ENCODE results near the gene AMPH.
"Not testable (repeated sequence)": the region's sequence is repeated elsewhere in the genome, so short reads cannot be mapped to it uniquely, and the experiment has no call there.

AMPH gene

DNA sequence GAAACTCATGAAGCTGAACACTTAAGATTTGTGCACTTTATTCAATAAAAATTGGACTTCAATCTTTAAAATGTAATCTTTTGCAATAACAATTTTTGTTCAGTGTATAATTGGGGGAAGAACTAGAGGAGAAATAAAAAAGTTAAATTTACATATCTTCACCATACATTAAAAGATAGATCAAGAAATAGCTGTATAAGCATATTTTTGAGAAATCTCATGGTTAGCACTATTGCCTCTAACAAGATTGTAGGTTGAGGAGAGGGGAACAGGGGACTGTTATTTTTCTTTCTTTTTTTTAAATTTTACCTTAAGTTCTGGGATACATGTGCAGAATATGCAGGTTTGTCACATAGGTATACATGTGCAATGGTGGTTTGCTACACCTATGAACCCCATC lies 5.3 kb downstream of the AMPH start:
- DNase-seq = no peak

- DNase-seq = no peak
These were observed 15.5 kb downstream of the AMPH start for GRCh38 chr7:38615665-38616064.

GRCh38 chr7:38607466-38607865 lies 23.7 kb downstream of the AMPH start:
- no peak for DNase-seq

- DNase-seq = no peak
These were observed 30.4 kb downstream of the AMPH start for GRCh38 chr7:38600741-38601140.

- no peak for DNase-seq
These were observed 36.2 kb downstream of the AMPH start for GRCh38 chr7:38594949-38595348.

- DNase-seq = no peak
These were observed 38.4 kb downstream of the AMPH start for GRCh38 chr7:38592737-38593288.

DNA sequence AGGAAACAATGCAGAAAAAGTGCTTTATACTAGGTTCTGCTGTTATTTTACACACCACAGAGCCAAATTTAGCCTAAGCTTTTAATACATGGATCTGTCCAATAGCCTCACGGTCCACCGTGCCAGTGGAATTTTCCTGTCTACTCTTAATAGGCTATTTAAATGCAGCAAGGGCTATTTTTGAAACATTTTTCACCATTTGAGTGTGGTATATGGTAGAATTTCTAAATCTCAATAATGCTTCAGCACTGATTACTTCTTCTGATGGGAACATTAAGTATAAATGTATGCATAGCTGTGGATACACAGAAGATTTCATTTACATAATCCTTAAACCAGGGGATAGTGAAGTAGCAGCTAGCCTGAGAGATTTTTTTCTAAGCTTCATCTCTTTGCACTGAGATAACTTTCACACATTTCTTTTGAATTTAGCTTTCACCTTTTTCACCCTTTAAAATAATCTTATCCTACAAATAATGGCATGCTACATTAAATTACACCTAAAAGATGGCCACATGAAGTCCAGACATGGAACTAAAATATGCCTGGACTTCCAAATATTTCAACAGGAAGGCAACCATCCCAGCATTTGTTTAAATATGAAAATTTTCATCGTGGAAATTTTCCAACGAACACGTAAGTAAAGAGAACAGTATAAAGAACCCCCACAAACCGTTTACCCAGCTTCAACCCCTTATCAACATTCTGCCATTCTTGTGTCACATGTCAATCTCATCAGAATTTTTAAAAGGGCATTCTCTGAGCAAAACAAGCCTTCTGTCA lies 45.4 kb downstream of the AMPH start:
- DNase-seq = no peak

DNA sequence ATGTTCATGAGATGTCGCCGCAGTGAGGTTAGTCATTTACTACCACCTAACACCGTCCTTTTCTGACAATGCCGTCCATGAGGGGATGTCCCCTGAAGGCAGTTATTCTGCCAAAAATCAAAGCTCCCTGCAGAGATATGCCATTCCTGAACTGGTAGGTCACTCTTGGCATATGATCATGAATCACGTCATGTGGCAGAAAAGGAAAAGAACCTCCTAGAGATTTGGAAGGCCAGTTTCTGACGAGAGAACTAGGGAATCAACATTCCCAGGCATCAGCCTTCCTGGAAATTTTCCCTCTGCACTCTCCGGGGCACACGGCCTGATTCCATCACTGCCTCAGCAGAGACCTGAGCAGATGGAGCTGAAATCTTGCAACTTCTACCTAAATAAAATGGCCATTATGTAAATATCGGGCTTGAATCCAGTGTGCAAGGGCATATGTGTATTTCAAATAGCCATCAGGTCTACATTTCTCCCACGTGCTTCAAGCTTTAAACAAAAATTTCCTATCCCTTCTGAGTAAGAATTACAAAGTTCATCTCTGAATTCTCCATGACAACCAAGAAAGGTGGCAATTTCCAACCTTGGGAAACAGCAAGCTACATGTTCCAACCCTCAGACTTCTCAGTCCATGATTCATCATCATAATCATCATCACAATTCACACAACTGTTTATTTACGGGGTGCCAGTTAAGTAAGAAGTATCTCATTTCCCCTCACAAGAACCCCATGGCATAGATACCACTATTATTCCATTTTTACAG lies 46.5 kb downstream of the AMPH start:
- DNase-seq = no peak

- no peak for DNase-seq
These were observed 50.7 kb downstream of the AMPH start for GRCh38 chr7:38580485-38580884.

DNA sequence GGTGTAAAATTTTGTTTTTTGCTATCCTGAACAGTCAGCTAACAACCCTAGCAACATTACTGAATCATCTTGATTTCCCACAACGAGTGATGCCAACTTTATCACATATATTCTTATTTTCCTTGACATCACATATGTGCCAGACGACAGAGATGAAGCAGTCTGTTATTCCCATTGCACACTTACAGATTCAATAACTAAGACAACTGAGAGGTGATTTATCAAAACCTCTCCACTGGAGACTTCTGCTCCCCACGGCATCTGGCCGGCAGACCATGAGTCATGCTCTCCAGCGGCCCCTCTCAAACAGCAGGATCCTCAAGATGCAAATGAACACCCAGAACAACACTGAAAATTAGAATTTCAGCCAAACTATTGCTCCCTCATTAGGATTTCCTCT lies 57.1 kb downstream of the AMPH start:
- no peak for DNase-seq

DNA sequence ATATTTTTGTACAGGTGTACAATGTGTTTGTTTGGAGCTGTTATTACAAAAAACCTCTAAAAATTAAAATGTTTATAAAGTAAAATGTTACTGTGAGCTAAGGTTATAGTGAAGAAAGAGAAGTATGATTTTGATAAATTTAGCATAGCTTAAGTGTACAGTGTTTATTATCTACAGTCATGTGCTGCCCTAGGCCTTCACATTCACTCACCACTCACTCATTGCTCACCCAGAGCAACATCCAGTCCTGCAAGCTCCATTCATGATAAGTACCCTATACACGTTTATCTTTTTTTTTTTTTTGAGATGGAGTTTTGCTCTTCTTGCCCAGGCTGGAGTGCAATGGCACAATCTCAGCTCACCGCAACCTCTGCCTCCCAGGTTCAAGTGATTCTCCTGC lies 59.6 kb downstream of the AMPH start:
- not testable (repeated sequence) for DNase-seq

DNA sequence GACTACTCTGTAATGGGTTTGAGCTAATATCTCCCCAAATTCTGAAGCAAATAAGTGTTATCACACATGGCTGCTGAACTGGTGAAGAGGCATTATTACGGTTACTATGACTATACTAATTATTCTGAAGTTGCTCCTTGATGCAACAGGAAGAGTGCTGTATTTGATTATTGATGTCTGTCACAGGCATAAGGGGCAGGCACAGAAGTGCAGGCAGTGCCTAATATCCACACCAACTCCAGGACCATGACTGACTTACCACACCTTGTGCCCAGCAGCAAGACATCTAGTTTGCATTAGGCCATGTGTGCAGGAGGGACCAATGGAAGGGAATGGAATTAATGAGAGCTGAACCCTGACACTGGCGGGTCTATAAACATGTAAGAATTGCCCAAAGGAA lies 62.7 kb downstream of the AMPH start:
- DNase-seq = no peak

DNA sequence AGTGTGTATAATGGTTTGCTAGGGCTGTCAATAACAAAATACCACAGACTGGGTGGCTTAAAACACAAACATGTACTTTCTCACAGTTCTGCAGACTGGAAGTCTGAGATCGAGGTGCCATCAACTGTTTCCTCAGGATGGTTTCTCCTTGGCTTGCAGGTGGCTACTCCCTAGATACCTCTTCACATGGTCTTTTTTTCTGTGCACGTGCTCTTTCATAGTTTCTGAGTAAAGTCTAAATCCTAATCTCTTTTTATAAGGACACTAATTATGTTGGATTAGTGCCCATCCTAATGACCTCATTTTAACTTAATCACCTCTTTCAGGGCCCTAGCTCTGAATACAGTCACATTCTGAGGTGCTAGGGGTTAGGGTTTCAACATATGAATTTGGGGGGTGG lies 65.9 kb downstream of the AMPH start:
- DNase-seq = no peak

- no peak for DNase-seq
These were observed 67.4 kb downstream of the AMPH start for GRCh38 chr7:38563741-38564140.

- DNase-seq = no peak
These were observed 70.0 kb downstream of the AMPH start for GRCh38 chr7:38561166-38561565.

DNA sequence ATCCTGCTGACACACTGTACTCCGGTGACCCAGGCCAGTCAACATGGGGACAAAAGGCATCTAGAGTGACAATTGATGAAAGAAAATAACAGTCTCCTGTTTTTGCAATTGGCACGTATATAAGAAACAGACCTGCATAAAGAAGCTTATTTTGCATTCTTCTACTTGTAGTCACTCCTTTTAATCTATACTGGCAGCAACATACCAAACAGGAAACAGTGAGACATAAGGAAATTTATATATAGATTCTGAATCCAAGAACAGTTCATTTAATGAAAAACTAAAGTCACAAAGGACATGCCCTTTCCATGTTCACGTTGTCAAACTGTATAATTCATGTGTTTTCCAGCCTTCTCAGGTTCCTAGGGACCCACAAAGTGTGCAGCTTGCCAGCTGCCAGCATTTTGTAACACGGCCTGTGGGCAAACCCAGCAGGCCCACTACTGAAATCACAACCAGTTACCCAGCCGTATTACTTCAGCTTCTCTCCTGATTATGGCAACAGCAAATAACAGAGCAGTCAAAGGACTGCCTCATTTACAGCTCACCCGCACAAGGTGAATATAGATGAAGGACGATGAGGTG lies 72.3 kb downstream of the AMPH start:
- DNase-seq = no peak

DNA sequence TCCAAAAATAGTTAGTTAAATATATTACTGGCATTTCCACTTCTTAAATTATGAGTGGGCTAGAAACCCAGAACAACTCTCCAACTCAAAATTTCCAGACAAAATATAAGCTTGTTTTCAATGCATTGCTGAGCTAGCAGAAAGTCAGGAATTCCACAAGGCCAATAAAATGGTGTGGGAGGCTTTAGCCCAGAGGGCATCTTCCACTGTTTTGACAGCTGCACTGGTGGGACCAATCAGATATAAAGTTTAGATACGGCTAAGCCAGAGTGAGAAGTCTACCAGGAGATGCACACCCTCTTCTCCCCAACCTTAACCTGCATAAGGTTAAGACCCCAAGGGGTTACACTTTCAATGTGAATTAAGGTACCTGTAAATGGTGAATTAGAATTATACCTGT lies 76.6 kb downstream of the AMPH start:
- DNase-seq = no peak

- DNase-seq = no peak
These were observed 80.3 kb downstream of the AMPH start for GRCh38 chr7:38550836-38551235.

- DNase-seq = no peak
These were observed 82.6 kb downstream of the AMPH start for GRCh38 chr7:38548605-38549004.

DNA sequence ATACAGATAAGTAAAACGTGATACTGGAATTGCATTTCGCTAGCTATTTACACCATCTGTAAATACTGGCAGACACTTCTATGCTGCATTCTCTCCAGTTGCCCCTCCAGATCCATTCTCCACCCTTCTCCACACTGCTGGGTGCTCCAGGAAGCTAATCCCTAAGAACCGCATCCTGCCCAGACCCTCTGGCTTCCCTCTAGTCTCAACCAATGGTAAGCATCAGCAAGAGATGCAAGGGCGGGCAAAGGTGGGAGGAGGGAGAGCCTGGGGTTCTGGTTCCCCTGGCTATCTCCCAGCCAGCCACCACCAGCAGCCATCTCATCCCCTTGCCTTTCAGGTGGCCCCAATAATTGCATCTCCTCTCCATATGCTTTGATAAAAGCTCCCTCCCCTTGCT lies 84.4 kb downstream of the AMPH start:
- no peak for DNase-seq

DNA sequence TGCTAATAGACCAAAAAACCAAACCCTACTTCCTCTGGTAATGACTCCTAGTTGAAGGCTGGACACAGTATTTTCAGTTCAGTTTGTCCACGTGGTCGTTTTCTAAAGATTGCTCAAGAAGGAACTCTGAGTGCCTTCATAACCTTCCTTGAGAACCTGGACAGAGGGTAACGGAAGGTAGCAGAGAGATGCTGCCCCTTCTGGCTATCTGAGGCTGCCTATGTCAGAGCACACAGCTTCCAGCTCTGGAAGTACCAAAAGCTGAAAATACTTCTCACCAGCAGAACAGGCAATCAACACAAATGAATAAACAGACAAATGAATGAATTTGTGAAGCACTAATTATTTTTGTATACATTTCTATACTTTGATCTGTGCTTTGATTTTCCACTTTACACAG lies 85.2 kb downstream of the AMPH start:
- no peak for DNase-seq

- no peak for DNase-seq
These were observed 89.0 kb downstream of the AMPH start for GRCh38 chr7:38542156-38542555.

DNA sequence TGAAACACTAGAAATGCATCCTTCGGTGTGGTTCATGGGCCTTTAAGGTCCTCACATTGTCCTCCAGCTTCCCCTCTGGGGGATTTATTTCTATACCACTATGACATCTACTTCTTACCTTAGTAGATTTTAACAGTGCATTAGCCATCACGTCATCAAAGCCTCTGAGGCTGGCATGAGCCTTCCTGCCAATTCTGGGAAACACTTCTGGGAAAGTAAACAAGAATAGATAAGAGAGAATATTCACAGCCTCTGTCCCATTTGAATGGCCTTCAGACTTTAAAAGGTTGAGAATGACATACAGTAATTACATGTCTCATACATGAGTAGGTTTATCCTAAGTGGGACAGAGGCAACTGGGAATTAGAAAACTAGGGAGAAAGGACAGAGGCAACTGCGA lies 89.7 kb downstream of the AMPH start:
- DNase-seq = no peak
